Fibroblast of the aortic adventitia (primary cell): ENCODE data around the gene SLC12A6. TPM values are rescaled to one million over a fixed set of nuclear protein-coding genes. Genes with fewer than 3 reads are reported as not detected.
A peak's percentile ranks its signal among the peaks of the same experiment; 100 is the strongest.

ENCODE experiments used
- DNase-seq: peaks from one replicate; pipeline ENCODE4 v3.0.0-alpha.2; 2010; ENCODE audit warnings: low read depth
- H3K4me3 ChIP-seq: 2 replicates; pipeline ENCODE4 v1.5.1; 2011; ENCODE audit warnings: low read depth, mild to moderate bottlenecking, control low read depth, low read length, moderate library complexity
- CTCF ChIP-seq: IDR thresholded peaks from 2 replicates; pipeline ENCODE4 v1.5.1; 2011; ENCODE audit warnings: mild to moderate bottlenecking, low read length, control low read depth, inconsistent platforms; ENCODE audit not compliant: insufficient read depth
- total RNA-seq: library from RNA; depleted of rRNA; stranded (reverse); fragments of >200 nt; gene quantifications from 2 replicates; pipeline ENCODE4 v1.2.3, GENCODE V29; 2012; ENCODE audit warnings: low replicate concordance

SLC12A6 gene
- total RNA-seq, 1 donor, result 47.3 TPM

- H3K4me3 ChIP-seq, result peak overlapping the region; percentile 85
- DNase-seq, result no peak
- no peak for TF ChIP-seq CTCF
Observed at GRCh38 chr15:34223904-34224596, 113.5 kb downstream of the SLC12A6 start.

GRCh38 chr15:34217587-34218225, 119.9 kb downstream of the SLC12A6 start:
- H3K4me3 ChIP-seq, result no peak overlapping the region
- TF ChIP-seq CTCF, result no peak
- DNase-seq, result peak; percentile 26

GRCh38 chr15:34216527-34217270, 120.9 kb downstream of the SLC12A6 start:
- no peak for DNase-seq
- TF ChIP-seq CTCF, result no peak
- no peak overlapping the region for H3K4me3 ChIP-seq

- DNase-seq, result no peak
- H3K4me3 ChIP-seq, result no peak overlapping the region
- TF ChIP-seq CTCF, result no peak
Observed at GRCh38 chr15:34214135-34214534, 123.4 kb downstream of the SLC12A6 start.

- no peak overlapping the region for H3K4me3 ChIP-seq
- no peak for DNase-seq
- TF ChIP-seq CTCF, result no peak
Observed at GRCh38 chr15:34213690-34214089, 123.9 kb downstream of the SLC12A6 start.

GRCh38 chr15:34209421-34210282, 127.9 kb downstream of the SLC12A6 start, which contains the start of gene KATNBL1:
TSS of gene KATNBL1 (minus strand) at chr15:34210096. CDS start at chr15:34163676, 46,420 bp downstream.
- H3K4me3 ChIP-seq, result peak within 1 kb of the TSS; percentile 82
- peak; percentile 88 for TF ChIP-seq CTCF
- DNase-seq, result peak; percentile 91
